NB4 (cell line): ENCODE measurements around the gene DRC3.

Experiments used
- CTCF ChIP-seq: IDR thresholded peaks from one replicate; pipeline ENCODE4 v1.5.1; 2012; ENCODE audit warnings: low read depth, low read length
- MAX ChIP-seq: IDR thresholded peaks from 2 replicates; pipeline ENCODE4 v1.6.1; 2011; ENCODE audit warnings: low read depth, low read length
- MYC ChIP-seq: IDR thresholded peaks from 2 replicates; pipeline ENCODE4 v1.6.1; 2011; ENCODE audit warnings: low read depth, low read length
- POLR2A ChIP-seq: IDR thresholded peaks from 2 replicates; pipeline ENCODE4 v1.6.1; 2011; ENCODE audit warnings: mild to moderate bottlenecking; ENCODE audit not compliant: insufficient read length; ENCODE audit errors: extremely low read depth

- TF ChIP-seq CTCF, result no peak
- TF ChIP-seq POLR2A, result no peak
- no peak for TF ChIP-seq MYC
- no peak for TF ChIP-seq MAX
Observed at GRCh38 chr17:17951524-17951923, 21.1 kb upstream of the DRC3 start.
